SK-MEL-5 (cell line): ENCODE results near the gene HSPG2. TPM values are rescaled to one million over a fixed set of nuclear protein-coding genes. Genes with fewer than 3 reads are reported as not detected.
A peak's percentile ranks its signal among the peaks of the same experiment; 100 is the strongest.

Experiments used
- DNase-seq: peaks from one replicate; pipeline ENCODE4 v3.0.0-alpha.2; 2016; ENCODE audit warnings: low read depth, low spot score
- in situ Hi-C: cut with HindIII; loops from 2 replicates; pipeline ENCODE4 v1.10.0; 2016; ENCODE audit warnings: low sequenced_read_pairs, high pct_unique_total_duplicates, low pct_unique_long_range_greater_than_20kb
- total RNA-seq: library from RNA; depleted of rRNA; stranded (reverse); fragments of >200 nt; shearing (Covaris generic); gene quantifications from 2 replicates; pipeline ENCODE4 v1.2.3, GENCODE V29; 2014

The HSPG2 gene
- total RNA-seq, 1 experiment from 2014 or later: 7.2 TPM

- in situ Hi-C loops: no loop called here
- peak; percentile 94 for DNase-seq
Observed at GRCh38 chr1:21939650-21940374, 2.7 kb upstream of the HSPG2 start.

GRCh38 chr1:21938732-21939538 lies 1.8 kb upstream of the HSPG2 start:
- in situ Hi-C loops: no loop called here
- no peak for DNase-seq

GRCh38 chr1:21937372-21938121 lies 437 bp upstream of the HSPG2 start:
- in situ Hi-C loops: no loop called here
- DNase-seq: peak; percentile 80

- in situ Hi-C loops: no loop called here
- no peak for DNase-seq
Observed at GRCh38 chr1:21936366-21937031, 611 bp downstream of the HSPG2 start.

GRCh38 chr1:21935891-21936365 lies 1.2 kb downstream of the HSPG2 start:
- in situ Hi-C loops: no loop called here

GRCh38 chr1:21935393-21935804 lies 1.7 kb downstream of the HSPG2 start:
- in situ Hi-C loops: no loop called here
- no peak for DNase-seq

More at GRCh38 chr1:21935891-21936365, 1.2 kb downstream of the HSPG2 start:
- no peak for DNase-seq

GRCh38 chr1:21933397-21934248 lies 3.5 kb downstream of the HSPG2 start:
- in situ Hi-C loops: no loop called here
- DNase-seq: no peak

GRCh38 chr1:21932127-21932526 lies 5.0 kb downstream of the HSPG2 start:
- DNase-seq: no peak
- in situ Hi-C loops: no loop called here

- in situ Hi-C loops: no loop called here
- DNase-seq: no peak
Observed at GRCh38 chr1:21931171-21932093, 5.7 kb downstream of the HSPG2 start.

- DNase-seq: no peak
- in situ Hi-C loops: no loop called here
Observed at GRCh38 chr1:21930629-21931170, 6.4 kb downstream of the HSPG2 start.

GRCh38 chr1:21930080-21930571 lies 7.0 kb downstream of the HSPG2 start:
- in situ Hi-C loops: no loop called here
- DNase-seq: no peak

GRCh38 chr1:21927533-21928237 lies 9.4 kb downstream of the HSPG2 start:
- in situ Hi-C loops: no loop called here
- no peak for DNase-seq

GRCh38 chr1:21926814-21927532 lies 10.1 kb downstream of the HSPG2 start:
- no peak for DNase-seq
- in situ Hi-C loops: no loop called here

- in situ Hi-C loops: no loop called here
- DNase-seq: no peak
Observed at GRCh38 chr1:21926065-21926464, 11.0 kb downstream of the HSPG2 start.
